PC-3 (cell line): ENCODE measurements around the gene TTC7B. TPM values are rescaled to one million over a fixed set of nuclear protein-coding genes. Genes with fewer than 3 reads are reported as not detected.

Source experiments
- ATAC-seq: fragments of 200-7000 bp; cut with Tn5 transposase; 2 replicates; pipeline ENCODE4 v1.9.1; 2020; ENCODE audit warnings: mild to moderate bottlenecking, moderate library complexity
- BruUV-seq: library from RNA; stranded (reverse); fragments of 400-500 nt; replicated peaks from 2 replicates; lab custom pipeline; 2021; lab: Mats Ljungman, UMichigan
- CTCF ChIA-PET: fragments of 300-600 bp; sonication (Branson Sonifier 250); formaldehyde crosslinking; loops from one replicate; lab custom pipeline; 2022; ENCODE audit warnings: antibody characterized with exemption; lab: Charles Lee
- POLR2A ChIA-PET: fragments of 300-600 bp; sonication (Branson Sonifier 250); formaldehyde crosslinking; loops from one replicate; lab custom pipeline; 2022; ENCODE audit warnings: antibody characterized with exemption; ENCODE audit not compliant: unreplicated experiment; lab: Charles Lee
- DNase-seq: peaks from one replicate; pipeline ENCODE4 v3.0.0-alpha.2; 2015
- H2AFZ ChIP-seq: fragments of 300-600 bp; sonication (generic); 2 replicates; pipeline ENCODE4 v1.6.0; 2016; ENCODE audit warnings: antibody characterized with exemption, low read length
- H3F3A ChIP-seq: fragments of 300-600 bp; sonication (generic); one replicate; pipeline ENCODE4 v1.6.0; 2017; ENCODE audit warnings: antibody characterized with exemption, low read length, control low read depth, mild to moderate bottlenecking; ENCODE audit not compliant: unreplicated experiment
- H3K27ac ChIP-seq: fragments of 300-600 bp; sonication (generic); 2 replicates; pipeline ENCODE4 v1.5.1; 2016; ENCODE audit warnings: mild to moderate bottlenecking, low read length
- H3K27me3 ChIP-seq: fragments of 300-600 bp; sonication (generic); 2 replicates; pipeline ENCODE4 v1.6.1; 2016; ENCODE audit warnings: low read length, mixed read lengths
- H3K36me3 ChIP-seq: fragments of 300-600 bp; sonication (generic); 2 replicates; pipeline ENCODE4 v1.6.1; 2016; ENCODE audit warnings: low read depth, mixed run types, low read length, mixed read lengths
- H3K4me1 ChIP-seq: fragments of 300-600 bp; sonication (generic); 2 replicates; pipeline ENCODE4 v1.5.1; 2016; ENCODE audit warnings: low read length; ENCODE audit not compliant: insufficient read depth
- H3K4me2 ChIP-seq: fragments of 300-600 bp; sonication (generic); 2 replicates; pipeline ENCODE4 v1.6.0; 2016; ENCODE audit warnings: low read length
- H3K4me3 ChIP-seq: fragments of 300-600 bp; sonication (generic); 2 replicates; pipeline ENCODE4 v1.5.1; 2016; ENCODE audit warnings: mild to moderate bottlenecking, low read length, mixed read lengths
- H3K79me2 ChIP-seq: fragments of 300-600 bp; sonication (generic); 2 replicates; pipeline ENCODE4 v1.6.1; 2017; ENCODE audit warnings: low read length, mixed read lengths
- H3K9ac ChIP-seq: fragments of 300-600 bp; sonication (generic); 2 replicates; pipeline ENCODE4 v1.6.0; 2016; ENCODE audit warnings: mild to moderate bottlenecking, low read length
- H3K9me2 ChIP-seq: fragments of 300-600 bp; sonication (generic); replicated peaks from 2 replicates; pipeline ENCODE4 v1.6.1; 2016; ENCODE audit warnings: mixed run types, low read length, mixed read lengths
- H3K9me3 ChIP-seq: fragments of 300-600 bp; sonication (generic); 2 replicates; pipeline ENCODE4 v1.6.1; 2016; ENCODE audit warnings: low read length, mixed read lengths
- H4K20me1 ChIP-seq: fragments of 300-600 bp; sonication (generic); 2 replicates; pipeline ENCODE4 v1.6.1; 2016; ENCODE audit warnings: low read length, mixed read lengths
- EZH2 ChIP-seq: fragments of 300-600 bp; sonication (generic); IDR thresholded peaks from one replicate; pipeline ENCODE4 v1.6.1; 2017; ENCODE audit warnings: antibody characterized with exemption, mild to moderate bottlenecking, low read length; ENCODE audit not compliant: unreplicated experiment
- EZH2phosphoT487 ChIP-seq: fragments of 300-600 bp; sonication (generic); IDR thresholded peaks from 2 replicates; pipeline ENCODE4 v1.6.1; 2018; ENCODE audit warnings: mild to moderate bottlenecking, antibody characterized with exemption, low read length, borderline replicate concordance
- intact Hi-C: fragments of 100-400 bp; cut with micrococcal nuclease; formaldehyde crosslinking; loops from 2 replicates; pipeline ENCODE4 v1.9.0; 2023
- total RNA-seq: library from RNA; depleted of rRNA; stranded (reverse); fragments of >200 nt; gene quantifications from 2 replicates; pipeline ENCODE4 v1.2.3, GENCODE V29; 2014
- TF ChIP-seq, protein P1 (sequence below): fragments of 300-600 bp; sonication (generic); conservative IDR thresholded peaks from 2 replicates; pipeline ENCODE4 v1.5.1; 2017; ENCODE audit warnings: antibody characterized with exemption, low read depth, mild to moderate bottlenecking, low read length

The TTC7B gene
- total RNA-seq, 1 experiment from 2014 or later, result 45.6 TPM

GRCh38 chr14:90579088-90579487 is 237.1 kb downstream of the TTC7B start:
- H3K4me2 ChIP-seq, result no peak overlapping the region
- BruUV-seq, result no TSS peak
- H3K36me3 ChIP-seq, result no peaks in the 10 kb centered on the region
- H3K4me3 ChIP-seq, result no peak overlapping the region
- no peak for DNase-seq
- no peaks in the 10 kb centered on the region for H3K27me3 ChIP-seq
- H3K9me2 ChIP-seq, result no peaks in the 10 kb centered on the region
- H2AFZ ChIP-seq, result no peak overlapping the region
- no peak for ATAC-seq
- H3K9me3 ChIP-seq, result no peaks in the 10 kb centered on the region
- no peak overlapping the region for H3K9ac ChIP-seq
- TF ChIP-seq, protein P1, sequence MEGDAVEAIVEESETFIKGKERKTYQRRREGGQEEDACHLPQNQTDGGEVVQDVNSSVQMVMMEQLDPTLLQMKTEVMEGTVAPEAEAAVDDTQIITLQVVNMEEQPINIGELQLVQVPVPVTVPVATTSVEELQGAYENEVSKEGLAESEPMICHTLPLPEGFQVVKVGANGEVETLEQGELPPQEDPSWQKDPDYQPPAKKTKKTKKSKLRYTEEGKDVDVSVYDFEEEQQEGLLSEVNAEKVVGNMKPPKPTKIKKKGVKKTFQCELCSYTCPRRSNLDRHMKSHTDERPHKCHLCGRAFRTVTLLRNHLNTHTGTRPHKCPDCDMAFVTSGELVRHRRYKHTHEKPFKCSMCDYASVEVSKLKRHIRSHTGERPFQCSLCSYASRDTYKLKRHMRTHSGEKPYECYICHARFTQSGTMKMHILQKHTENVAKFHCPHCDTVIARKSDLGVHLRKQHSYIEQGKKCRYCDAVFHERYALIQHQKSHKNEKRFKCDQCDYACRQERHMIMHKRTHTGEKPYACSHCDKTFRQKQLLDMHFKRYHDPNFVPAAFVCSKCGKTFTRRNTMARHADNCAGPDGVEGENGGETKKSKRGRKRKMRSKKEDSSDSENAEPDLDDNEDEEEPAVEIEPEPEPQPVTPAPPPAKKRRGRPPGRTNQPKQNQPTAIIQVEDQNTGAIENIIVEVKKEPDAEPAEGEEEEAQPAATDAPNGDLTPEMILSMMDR, result no peak
- TF ChIP-seq EZH2, result no peak
- no peak for TF ChIP-seq EZH2phosphoT487
- intact Hi-C loops, result no loop called here
- H4K20me1 ChIP-seq, result no peaks in the 10 kb centered on the region
- POLR2A ChIA-PET, result no interaction called here
- no peaks in the 10 kb centered on the region for H3K4me1 ChIP-seq
- no peaks in the 10 kb centered on the region for H3K79me2 ChIP-seq
- no peaks in the 10 kb centered on the region for H3F3A ChIP-seq
- CTCF ChIA-PET, result no interaction called here
- H3K27ac ChIP-seq, result no peak overlapping the region

DNA sequence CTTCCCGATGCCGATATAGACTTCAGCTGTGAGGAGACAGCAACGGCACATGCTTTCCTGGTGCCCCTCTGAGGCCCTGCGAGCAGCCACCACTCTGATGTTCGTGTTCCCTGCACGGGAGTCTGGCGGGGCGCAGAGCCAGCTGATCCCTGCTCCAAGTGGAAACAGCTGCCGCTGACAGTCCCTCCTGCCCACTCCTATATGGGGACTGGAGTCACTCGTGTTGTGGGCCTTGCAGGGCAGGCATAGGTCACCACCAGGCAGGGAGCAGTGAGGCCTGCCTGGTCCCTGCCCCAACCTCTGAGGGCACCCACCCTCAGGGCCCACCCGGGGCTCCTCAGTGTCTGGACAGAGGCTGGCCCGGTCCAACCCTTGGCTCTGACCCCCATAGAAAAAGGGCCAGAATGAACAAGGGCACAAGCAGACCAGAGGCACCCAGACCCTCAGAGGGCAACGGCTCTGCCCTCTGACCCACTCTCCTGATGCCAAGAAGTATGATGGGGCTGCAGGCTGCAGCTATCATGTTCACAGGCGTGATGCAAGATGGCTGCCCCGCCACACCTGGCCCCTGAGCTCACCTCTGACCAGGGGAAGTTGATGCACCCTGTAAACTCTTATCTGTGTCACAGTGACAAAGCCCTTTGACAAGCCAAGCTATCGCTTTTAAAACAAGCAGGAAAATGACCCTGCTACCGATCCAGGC is 237.8 kb downstream of the TTC7B start:
- ChIA-PET POLR2A (no interaction called here), CTCF (no interaction called here)
- intact Hi-C loops, result no loop called here
- no TSS peak for BruUV-seq
- no peaks in the 10 kb centered on the region for H3F3A ChIP-seq
- ATAC-seq (no peak), DNase-seq (no peak)
- H4K20me1 ChIP-seq, result no peaks in the 10 kb centered on the region
- H3K9me3 ChIP-seq, result no peaks in the 10 kb centered on the region
- no peak overlapping the region for H2AFZ ChIP-seq
- H3K4me1 ChIP-seq, result no peaks in the 10 kb centered on the region
- no peaks in the 10 kb centered on the region for H3K27me3 ChIP-seq
- H3K27ac ChIP-seq, result no peak overlapping the region
- H3K9ac ChIP-seq, result no peak overlapping the region
- H3K36me3 ChIP-seq, result no peaks in the 10 kb centered on the region
- TF ChIP-seq, protein P1, result no peak
- TF ChIP-seq EZH2, result no peak
- TF ChIP-seq EZH2phosphoT487, result no peak
- H3K4me3 ChIP-seq, result no peak overlapping the region
- no peaks in the 10 kb centered on the region for H3K9me2 ChIP-seq
- H3K4me2 ChIP-seq, result no peak overlapping the region
- H3K79me2 ChIP-seq, result no peaks in the 10 kb centered on the region

DNA sequence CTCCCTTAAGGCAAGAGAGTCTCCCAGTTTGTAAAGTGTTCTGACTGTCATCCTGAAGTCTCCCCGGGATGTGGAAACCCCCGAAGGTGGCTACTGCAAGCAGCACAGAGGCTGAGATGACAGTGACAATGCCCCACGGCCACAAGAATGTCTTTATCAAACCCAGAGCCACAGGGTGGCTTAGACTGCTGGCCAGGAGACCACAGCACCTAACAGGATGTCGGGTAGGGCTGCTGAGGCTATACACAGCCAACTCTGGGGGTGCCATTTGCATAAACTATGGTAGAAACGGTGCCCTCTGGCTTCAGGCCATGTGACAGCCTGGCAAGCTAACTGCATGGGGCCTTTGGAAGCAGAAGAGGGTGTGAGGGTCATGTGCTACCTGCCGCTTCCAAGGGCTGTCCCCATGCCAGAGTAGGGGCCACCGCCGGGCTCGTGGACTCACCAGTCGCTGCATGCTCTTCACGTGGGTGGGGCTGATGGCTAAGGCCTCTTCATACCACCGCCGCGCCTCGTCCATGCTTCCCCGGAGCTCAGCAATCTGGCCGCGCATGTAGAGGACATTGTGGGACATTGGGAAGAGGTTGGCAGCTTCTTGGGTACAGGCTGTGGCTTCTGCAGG is 238.5 kb downstream of the TTC7B start:
- no peaks in the 10 kb centered on the region for H3K4me1 ChIP-seq
- H4K20me1 ChIP-seq, result no peaks in the 10 kb centered on the region
- no peak overlapping the region for H3K4me2 ChIP-seq
- no peaks in the 10 kb centered on the region for H3K27me3 ChIP-seq
- no peak overlapping the region for H2AFZ ChIP-seq
- CTCF ChIA-PET, result no interaction called here
- H3F3A ChIP-seq, result no peaks in the 10 kb centered on the region
- H3K79me2 ChIP-seq, result no peaks in the 10 kb centered on the region
- no peaks in the 10 kb centered on the region for H3K9me2 ChIP-seq
- H3K27ac ChIP-seq, result no peak overlapping the region
- H3K36me3 ChIP-seq, result no peaks in the 10 kb centered on the region
- no TSS peak for BruUV-seq
- H3K9me3 ChIP-seq, result no peaks in the 10 kb centered on the region
- DNase-seq (no peak), ATAC-seq (no peak; the same call in 1 of the 2 replicates)
- H3K4me3 ChIP-seq, result no peak overlapping the region
- H3K9ac ChIP-seq, result no peak overlapping the region
- intact Hi-C loops, result no loop called here
- POLR2A ChIA-PET, result no interaction called here
- TF ChIP-seq, protein P1, result no peak
- TF ChIP-seq EZH2phosphoT487, result no peak
- no peak for TF ChIP-seq EZH2
